Measurements from ENCODE around the gene CST9. TPM values are rescaled to one million over a fixed set of nuclear protein-coding genes. Genes with fewer than 3 reads are reported as not detected.
A peak's percentile ranks its signal among the peaks of the same experiment; 100 is the strongest.
"Not testable (repeated sequence)": the region's sequence is repeated elsewhere in the genome, so short reads cannot be mapped to it uniquely, and the experiment has no call there.

CST9 gene
- total RNA-seq, 1 donor, result not detected

DNA sequence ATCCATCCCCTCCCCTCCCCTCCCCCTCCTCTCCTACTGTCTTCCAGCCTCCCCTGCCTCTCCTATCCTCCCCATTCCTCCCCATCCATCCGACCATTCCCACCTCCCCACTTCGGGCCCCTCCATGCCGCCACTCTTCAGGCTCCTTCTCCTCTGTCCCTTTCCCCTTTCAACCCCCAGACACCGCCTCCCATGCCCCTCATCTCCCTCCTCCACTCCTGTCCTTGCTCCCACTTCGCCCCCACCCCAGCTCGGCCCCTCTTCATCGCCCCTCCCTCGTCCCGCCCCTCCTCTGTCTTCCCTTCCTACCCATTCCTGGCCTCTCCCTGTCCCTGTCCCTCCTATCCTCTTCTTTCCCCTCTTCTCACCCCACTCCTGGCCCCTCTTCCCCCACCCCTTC, 32.6 kb upstream of the CST9 start:
- DNase-seq (ENCODE audit: low read depth), result no peak
- no peak for TF ChIP-seq CTCF (IDR thresholded peaks at IDR 0.05; ENCODE audit: insufficient read depth, low read depth, low read length)
- no peak overlapping the region for H3K4me3 ChIP-seq (ENCODE audit: low read depth, low read length)

- peak within 1 kb of the TSS; percentile 79 for H3K4me3 ChIP-seq (ENCODE audit: low read depth, low read length)
- peak; percentile 91 for DNase-seq (ENCODE audit: low read depth)
- TF ChIP-seq CTCF (IDR thresholded peaks at IDR 0.05; ENCODE audit: insufficient read depth, low read depth, low read length), result no peak
These were observed 31.8 kb upstream of the CST9 start, which contains the start of gene CST3 for GRCh38 chr20:23637282-23638221. CST3 (minus strand) TSS chr20:23637955; CDS start chr20:23637862, 93 bp downstream.

GRCh38 chr20:23636908-23637281, 31.2 kb upstream of the CST9 start:
- peak overlapping the region; percentile 79 for H3K4me3 ChIP-seq (ENCODE audit: low read depth, low read length)
- no peak for DNase-seq (ENCODE audit: low read depth)
- no peak for TF ChIP-seq CTCF (IDR thresholded peaks at IDR 0.05; ENCODE audit: insufficient read depth, low read depth, low read length)

DNA sequence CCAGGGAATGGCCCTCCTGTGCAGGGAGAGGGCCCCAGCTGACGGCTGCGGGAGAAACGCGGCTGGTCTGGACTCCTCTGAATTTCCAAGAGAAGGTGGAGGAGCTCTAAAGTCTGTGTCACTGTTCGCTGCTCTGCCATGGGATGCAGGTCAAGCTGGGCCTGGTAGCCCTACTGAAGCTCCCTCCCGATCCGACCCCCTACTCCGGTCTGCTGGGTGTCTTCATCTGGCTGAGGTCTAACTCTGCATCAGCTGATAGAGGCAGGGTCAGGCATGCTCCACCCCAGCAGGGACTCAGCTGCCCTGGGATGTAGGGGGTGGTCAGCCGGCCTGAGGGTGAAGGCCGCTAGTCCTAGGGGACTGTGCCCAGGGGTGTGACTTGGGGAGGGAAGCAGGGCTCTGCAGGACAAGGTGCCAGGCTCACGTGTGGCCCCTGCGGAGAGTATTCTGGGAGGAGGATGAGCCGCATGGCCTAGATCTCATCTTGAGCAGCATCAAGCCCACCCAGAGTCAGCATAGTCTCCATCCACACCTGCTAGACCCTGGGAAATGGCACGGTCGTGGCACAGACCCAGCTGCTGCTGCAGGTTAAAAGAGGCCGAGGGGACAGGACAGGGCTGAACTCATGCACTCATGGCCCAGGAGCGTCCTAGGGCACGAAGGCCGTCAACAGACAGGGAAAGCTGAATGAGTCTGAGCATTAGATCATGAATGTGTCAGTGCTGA, 30.6 kb upstream of the CST9 start:
- peak overlapping the region; percentile 79 for H3K4me3 ChIP-seq (ENCODE audit: low read depth, low read length)
- DNase-seq (ENCODE audit: low read depth), result no peak
- no peak for TF ChIP-seq CTCF (IDR thresholded peaks at IDR 0.05; ENCODE audit: insufficient read depth, low read depth, low read length)

GRCh38 chr20:23635768-23636090, 30.0 kb upstream of the CST9 start:
- H3K4me3 ChIP-seq (ENCODE audit: low read depth, low read length), result peak overlapping the region; percentile 79
- DNase-seq (ENCODE audit: low read depth), result not testable (repeated sequence)

GRCh38 chr20:23634985-23635767, 29.5 kb upstream of the CST9 start:
- peak overlapping the region; percentile 6 for H3K4me3 ChIP-seq (ENCODE audit: low read depth, low read length)
- TF ChIP-seq CTCF (IDR thresholded peaks at IDR 0.05; ENCODE audit: insufficient read depth, low read depth, low read length), result no peak
- DNase-seq (ENCODE audit: low read depth), result no peak
